H4 (cell line): ENCODE data around the gene SYTL2. TPM values are rescaled to one million over a fixed set of nuclear protein-coding genes. Genes with fewer than 3 reads are reported as not detected.
"Not testable (repeated sequence)": the region's sequence is repeated elsewhere in the genome, so short reads cannot be mapped to it uniquely, and the experiment has no call there.

Experiments
- DNase-seq: peaks from one replicate; pipeline ENCODE4 v3.0.0-alpha.2; 2015; ENCODE audit warnings: low spot score
- total RNA-seq: library from RNA; depleted of rRNA; stranded (reverse); fragments of >200 nt; shearing (Covaris generic); gene quantifications from 2 replicates; pipeline ENCODE4 v1.2.3, GENCODE V29; 2014; rRNA removed

Gene SYTL2, protein sequence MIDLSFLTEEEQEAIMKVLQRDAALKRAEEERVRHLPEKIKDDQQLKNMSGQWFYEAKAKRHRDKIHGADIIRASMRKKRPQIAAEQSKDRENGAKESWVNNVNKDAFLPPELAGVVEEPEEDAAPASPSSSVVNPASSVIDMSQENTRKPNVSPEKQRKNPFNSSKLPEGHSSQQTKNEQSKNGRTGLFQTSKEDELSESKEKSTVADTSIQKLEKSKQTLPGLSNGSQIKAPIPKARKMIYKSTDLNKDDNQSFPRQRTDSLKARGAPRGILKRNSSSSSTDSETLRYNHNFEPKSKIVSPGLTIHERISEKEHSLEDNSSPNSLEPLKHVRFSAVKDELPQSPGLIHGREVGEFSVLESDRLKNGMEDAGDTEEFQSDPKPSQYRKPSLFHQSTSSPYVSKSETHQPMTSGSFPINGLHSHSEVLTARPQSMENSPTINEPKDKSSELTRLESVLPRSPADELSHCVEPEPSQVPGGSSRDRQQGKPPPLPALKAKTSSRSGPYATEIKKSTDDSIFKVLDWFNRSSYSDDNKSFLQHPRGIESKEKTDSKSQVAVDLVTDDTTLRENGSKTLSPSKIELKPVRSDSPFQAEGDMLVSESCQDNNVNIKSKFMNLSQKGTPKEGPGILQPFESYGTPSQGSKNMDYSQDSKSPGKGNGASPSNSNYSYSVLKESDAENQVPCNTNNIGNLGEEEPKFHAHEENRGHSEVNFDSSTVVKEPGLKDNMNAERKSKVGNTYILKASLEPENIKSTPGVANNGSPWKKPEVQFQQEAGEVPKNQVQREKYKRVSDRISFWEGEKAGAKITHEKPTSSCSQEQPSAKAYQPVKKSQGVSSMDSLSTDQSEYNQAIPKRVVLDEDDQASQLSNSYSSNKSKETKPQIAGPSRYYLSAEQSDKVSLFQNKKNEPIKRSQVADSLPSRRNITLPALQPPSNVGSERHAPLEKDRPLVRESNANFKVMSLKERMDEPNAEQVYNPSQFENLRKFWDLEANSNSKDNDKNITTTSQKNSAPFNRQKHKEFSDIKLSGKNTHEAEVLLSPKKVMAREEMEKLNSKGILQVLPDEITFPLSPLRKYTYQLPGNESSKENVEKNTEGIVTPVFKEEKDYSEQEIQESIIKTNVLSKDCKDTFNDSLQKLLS (N-terminal part only)
- 56.5 and 61.4 TPM in 2 replicates for total RNA-seq

DNA sequence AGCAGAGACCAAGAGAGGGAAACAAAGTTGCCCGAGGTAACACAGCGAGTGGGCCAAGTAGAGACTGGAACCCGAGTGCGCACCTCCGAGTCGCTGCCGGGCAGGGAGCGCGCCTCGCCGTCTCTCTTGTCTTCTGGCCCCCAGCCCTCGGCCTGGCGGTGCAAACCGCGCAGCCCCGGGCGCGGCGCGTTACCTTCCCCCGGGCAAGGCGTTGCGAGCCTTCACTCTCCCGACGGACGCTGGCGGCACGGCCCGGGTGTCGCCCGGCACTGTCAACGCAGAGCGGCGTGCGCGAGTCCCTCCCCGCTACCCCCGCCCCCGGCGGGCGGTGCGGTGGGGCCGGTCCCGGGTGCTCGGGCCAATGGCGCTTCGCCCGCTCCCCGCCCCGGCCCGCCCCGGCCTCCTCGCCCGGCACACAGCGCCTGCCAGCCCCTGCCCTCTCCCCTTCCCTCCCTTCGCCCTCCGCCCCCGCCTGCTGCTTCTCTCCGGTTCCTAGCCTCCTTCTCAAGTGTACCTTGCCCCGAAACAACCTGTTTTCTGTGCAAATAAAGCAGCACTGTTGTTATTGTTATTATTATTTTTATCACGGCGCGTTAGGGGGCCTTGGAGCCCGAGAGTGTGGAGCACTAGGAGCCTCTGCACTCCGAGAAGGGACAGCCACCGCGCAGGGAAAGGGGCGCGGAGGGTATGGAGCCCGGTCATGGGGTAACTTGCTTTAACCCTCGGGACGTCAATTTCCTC is at the start of gene SYTL2:
Gene SYTL2 (minus strand): TSS at position 271 of the 741 bp plus-strand sequence. CDS start 53,416 bp downstream, outside the sequence.
- peak; percentile 35 for DNase-seq

DNA sequence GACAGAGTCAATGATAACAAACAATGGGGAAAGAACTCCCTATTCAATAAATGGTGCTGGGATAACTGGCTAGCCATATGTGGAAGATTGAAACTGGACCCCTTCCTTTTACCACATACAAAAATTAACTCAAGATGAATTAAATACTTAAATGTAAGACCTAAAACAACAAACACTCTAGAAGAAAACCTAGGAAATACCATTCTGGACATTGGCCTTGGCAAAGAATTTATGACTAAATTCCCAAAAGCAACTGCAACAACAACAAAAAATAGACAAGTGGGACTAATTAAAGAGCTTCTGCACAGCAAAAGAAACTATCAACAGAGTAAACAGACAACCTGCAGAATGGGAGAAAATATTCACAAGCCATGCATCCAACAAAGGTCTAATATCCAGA is 48.6 kb upstream of the SYTL2 start:
- DNase-seq, result not testable (repeated sequence)

DNA sequence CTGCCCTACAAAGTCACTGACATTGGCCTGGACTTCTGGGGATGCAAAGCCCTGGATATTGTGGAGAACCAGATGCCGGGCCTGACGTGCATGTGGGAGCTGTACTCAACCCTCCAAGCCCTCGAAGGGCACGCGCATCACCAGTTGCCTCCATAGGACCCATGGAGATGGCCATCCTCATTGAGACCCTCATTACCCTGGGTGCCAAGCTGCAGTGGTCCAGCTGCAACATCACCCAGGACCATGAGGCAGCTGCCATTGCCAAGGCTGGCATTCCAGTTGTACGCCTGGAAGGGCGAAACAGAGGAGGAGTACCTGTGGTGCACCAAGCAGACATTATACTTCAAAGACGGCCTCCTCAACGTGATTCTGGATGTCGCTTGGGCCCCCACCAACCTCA is 46.2 kb upstream of the SYTL2 start:
- no peak for DNase-seq

DNA sequence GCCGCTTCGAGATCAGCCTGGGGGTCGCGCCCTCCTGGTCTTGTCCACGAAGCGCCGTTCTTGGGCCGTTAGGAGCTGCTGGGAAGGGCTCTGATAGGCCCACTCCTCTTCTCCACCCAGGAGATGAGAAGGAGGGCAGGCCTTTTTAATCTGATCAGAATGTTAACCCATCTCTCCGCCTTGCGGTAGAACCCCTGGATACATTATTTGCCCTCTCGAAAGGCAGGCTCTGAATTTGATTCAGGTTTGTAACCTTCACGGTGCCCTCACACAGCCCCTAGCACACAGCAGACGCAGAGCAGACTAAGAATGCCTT is 44.4 kb upstream of the SYTL2 start, which contains the start of gene CCDC83:
Gene CCDC83 (plus strand): TSS at position 43 of the 316 bp plus-strand sequence. CDS start 9,741 bp downstream, outside the sequence.
- no peak for DNase-seq

DNA sequence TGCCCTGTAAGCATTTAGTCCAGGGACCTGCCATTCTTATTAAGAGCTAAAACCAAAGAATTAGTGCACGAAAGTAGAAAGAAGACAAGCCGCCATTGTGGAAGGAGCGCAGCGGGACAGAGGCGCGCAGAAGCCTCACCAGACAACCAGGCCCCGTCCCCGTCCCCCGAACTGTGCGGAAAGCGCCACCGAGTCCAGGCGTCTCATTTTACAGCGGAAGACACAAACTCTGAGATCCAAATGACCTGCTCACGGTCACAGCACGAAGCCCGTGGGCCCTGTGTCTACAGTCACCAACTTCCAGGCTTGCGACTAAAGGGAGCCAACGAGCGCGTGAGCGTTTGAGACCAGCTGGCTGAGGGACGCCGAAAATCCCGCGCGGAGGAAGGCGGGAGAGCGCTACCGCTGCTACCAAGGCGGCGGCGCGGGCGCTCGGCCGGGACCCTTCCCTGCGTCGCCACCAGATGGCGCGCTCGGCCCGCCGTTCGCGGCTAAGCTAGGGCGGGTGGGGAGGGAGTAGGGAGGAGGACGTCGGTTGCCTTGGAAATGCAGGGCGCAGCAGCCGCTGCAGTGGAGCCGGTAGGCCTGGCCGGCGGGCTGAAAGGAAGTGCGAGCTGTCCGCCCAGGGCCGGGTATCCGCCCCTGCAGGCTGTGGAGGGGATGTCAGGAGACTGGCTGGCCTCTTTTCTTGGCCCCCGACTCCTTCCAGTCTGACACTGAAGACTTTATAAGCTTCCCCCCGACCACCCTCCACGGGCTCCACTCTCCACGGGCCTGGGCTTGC is 43.8 kb upstream of the SYTL2 start:
- DNase-seq, result peak; percentile 91

DNA sequence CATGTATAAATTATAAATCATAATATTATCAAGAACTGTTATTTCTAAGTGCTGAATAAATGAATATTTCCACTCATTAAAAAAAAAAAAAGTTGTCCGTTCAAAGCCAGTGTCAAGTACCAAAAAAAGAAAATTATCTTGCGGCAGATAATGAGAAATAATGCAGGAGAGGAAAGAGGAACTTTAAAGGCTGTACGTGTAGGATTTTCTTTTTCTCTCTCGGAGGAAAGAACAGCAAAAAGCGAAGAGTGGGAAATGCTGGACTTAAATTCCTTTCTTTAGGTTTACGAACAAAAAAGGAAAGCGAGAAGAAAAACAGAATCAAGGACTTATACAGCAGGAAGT is 43.2 kb upstream of the SYTL2 start:
- DNase-seq, result no peak

DNA sequence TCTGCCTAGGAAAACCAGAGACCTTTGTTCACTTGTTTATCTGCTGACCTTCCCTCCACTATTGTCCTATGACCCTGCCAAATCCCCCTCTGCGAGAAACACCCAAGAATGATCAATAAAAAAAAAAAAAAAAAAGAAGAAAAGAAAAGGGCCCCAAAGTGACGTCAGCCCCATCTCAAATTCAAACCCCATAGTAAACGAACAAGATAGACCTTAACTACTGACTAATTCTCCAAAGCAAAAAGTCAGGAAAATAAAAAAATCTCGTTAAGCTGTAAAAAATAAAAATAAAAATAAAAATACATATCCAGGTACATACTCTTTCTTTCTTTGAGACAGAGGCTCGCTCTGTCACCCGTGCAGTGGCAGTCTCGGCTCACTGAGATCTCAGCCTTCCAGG is 42.6 kb upstream of the SYTL2 start:
- DNase-seq, result not testable (repeated sequence)

DNA sequence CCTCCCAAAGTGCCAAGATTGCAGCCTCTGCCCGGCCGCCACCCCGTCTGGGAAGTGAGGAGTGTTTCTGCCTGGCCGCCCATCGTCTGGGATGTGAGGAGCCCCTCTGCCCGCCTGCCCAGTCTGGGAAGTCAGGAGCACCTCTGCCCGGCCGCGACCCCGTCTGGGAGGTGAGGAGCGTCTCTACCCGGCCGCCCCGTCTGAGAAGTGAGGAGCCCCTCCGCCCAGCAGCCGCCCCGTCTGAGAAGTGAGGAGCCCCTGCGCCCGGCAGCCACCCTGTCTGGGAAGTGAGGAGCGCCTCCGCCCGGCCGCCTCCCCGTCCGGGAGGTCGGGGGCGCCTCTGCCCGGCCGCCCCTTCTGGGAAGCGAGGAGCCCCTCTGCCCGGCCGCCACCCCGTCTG is 41.8 kb upstream of the SYTL2 start:
- DNase-seq, result not testable (repeated sequence)

DNA sequence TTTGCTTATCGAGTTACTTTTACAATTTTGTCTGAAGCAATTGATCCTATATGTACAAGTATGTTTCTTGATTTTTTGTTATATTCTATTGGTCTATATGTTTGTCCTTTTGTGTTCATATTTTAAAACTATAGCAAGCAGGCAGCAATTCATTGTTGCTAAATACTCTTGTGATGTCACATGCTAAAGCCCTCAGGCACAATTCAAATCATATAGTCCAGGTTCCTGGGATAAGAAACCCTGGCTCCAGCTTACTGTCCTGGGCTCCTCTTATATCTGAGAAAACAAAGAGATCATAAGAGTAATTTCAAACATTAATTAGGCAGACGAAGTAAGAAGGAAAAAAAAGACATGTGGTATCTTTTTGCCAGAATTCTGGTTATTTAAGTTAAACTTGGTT is 37.6 kb upstream of the SYTL2 start:
- no peak for DNase-seq

DNA sequence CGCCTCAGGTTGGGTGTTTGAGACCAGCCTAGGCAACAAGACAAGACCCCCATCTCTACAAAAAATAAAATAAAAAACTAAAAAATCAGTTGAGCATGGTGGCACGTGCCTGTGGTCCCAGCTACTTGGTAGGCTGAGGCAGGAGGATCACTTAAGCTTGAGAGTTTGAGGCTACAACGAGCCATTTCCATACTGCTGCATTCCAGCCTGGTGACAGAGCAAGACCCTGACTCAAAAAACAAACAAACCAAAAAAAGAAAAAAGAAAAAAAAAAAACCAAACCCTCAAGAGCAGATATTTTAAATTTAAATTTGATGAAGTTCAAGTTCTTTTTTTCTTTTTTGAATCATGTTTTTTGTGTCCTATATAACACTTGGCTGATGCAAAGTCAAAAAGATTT is 37.1 kb upstream of the SYTL2 start:
- no peak for DNase-seq

DNA sequence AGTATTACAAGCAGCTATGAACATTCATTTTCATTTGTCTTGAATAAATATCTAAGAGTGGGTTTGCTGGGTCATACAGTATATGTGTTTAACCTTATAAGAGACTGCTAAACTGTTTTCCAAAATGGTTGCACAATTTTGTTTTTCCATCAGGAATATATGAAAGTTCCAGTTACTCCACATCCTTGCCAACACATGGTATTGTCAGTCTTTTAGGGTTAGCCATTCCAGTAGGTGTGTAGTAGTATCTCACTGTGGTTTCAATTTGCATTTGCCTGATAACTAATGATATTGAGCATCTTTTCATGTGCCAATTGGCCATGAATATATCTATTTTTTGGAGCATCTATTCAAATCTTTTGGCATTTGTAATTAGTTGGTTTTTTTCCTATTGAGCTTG is 36.5 kb upstream of the SYTL2 start:
- DNase-seq, result no peak

DNA sequence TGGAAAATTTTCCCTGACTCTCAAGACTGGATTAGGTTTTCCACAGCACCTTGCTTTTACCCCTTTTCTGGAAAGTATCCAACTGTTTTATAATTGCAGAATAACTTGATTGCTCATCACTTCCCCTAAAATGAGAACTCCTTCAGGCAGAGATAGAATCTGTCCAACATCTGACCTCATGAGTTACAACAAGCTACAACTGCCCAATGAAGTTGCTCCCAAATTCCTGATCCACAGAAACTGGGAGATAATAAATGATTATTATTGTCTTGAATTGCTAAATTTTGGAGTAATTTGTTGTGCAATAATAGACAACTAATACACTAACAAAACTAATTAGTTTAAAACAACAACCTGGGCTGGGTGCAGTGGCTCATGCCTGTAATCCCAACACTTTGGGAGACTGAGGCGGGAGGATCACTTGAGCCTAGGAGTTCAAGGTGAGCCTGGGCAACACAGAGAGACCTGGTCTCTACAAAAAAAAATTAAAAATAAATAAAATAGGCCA is 34.2 kb upstream of the SYTL2 start:
- DNase-seq, result no peak

DNA sequence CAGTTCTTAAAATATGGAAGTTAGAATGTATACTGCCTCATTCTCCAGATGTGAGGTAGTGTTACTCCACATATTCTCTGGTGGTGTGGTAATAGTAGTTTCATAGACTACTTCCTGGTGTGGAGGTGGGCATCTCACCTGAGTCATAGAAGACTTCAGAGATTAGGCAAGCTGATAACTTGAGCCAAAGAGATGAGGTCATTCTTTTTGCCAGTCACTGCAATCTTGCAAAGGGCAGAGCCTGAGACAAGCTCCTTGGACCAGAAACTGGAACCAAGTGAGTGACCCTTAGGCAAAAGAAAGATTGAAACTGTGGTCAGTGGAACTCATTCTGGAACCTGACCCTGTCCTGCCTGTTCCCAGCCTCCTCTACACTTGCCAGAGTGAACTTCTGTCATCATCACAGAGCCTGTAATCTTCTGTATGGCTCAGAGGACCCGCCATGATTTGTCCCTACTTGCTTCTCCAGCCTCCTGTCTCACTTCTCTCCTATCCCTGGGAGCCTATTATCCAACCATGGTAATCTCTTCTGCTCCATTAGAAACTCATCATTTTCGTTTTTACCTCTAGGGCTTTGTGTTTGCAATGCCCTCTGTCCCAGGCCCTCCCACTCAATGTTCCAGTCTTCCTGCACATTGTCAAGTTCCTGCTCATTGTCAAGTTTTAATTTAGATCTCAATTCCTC is 33.6 kb upstream of the SYTL2 start:
- DNase-seq, result peak; percentile 61

DNA sequence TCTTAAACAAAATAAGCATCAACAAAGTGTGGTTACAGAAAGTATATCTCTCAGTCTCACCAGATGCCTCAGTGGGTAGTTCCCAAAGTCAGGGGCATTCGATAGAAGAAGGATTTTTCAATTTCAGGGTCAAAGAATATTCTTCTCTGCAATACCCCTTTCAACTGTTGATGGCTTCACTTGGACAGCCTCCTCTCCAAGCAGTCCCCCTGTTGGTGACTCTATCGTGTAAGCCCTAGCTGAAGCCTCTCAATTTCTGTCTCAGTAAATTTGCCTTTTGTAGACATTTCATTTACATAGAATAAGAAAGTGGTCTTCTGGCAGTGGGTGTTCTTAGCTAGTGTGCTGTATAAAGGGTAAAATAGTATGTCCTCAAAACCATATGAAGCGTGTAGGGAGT is 33.0 kb upstream of the SYTL2 start:
- DNase-seq, result no peak

DNA sequence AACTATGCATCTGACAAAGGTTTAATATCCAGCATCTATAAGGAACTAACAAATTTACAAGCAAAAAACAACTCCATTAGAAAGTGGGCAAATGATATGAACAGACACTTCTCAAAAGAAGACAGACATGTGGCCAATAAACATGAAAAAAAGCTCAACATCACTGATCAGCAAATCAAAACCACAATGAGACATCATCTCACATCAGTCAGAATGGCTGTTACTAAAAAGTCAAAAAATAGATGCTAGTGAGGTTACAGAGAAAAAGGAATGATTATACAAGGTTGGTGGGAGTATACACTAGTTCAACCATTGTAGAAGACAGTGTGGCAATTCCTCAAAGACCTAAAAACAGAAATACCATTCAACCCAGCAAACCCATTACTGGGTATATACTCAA is 30.0 kb upstream of the SYTL2 start:
- DNase-seq, result not testable (repeated sequence)

DNA sequence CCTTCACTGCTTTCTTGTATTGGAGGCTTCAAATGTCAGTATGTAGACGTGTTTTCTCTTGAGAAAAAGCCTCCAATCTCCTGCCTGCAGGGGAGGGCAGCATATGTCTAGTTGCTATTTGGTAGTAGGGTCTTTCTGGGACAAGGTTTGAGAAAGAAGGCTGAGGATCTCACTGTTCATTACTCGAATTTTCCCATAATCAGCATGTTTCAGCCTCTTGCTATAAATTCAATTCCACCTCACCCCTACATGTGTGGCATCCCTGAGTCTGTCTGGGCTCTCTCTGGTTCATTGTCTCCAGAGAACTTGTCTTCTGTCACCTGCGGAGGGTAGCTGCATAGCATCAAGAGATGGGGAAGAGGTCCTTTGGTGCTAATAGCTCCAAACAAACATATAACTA is 24.8 kb upstream of the SYTL2 start:
- DNase-seq, result no peak

DNA sequence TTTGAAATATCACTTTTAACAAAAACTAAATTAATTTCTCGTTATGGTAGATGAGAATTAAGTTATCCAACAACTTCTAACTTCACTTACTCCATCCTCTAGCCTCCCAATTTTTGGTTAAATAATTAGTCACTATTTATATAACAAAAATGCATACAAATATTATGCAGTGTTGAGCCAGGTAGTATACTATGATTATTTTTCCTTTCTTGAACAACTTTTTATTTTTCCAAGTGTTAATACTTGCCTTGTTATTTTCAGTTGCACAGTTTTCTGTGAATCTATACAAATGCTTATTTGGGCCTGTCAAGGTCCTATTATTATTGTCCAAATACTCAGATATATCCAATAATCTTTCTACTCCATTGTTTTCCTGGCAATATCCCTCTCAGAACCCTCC is 24.3 kb upstream of the SYTL2 start:
- DNase-seq, result no peak

DNA sequence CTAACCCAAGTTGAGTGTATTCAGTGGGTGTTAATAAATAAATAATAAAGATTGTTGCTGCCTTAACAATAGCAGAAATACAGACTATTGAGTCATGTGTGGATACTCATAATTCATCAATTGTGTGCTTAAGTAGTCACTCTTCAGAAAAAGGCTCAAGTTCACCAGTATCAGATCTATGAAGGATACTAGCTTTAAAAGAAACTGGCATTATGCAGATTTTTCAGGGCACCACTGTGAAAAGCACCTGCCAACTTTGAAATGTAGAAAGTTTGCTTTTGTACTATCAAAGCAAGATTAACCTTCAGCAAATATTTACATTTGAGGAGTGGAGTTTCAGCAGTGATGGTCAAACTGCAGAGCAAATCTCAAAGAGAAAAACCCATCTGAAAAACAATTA is 20.1 kb upstream of the SYTL2 start:
- no peak for DNase-seq

DNA sequence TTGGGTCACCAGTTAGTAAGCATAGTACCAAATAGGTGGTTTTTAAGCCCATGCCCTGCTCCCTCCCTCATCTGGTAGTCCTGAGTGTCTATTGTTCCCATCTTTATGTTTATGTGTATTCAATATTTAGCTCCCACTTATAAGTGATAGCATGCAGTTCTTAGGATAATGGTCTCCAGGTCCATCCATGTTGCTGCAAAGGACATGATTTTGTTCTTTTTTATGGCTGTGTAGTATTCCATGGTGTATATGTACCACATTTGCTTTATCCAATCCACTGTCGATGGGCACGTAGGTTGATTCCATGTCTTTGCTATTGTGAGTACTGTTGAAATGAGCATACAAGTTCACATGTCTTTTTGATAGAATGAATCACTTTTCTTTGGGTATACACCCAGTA is 18.2 kb upstream of the SYTL2 start:
- DNase-seq, result no peak

DNA sequence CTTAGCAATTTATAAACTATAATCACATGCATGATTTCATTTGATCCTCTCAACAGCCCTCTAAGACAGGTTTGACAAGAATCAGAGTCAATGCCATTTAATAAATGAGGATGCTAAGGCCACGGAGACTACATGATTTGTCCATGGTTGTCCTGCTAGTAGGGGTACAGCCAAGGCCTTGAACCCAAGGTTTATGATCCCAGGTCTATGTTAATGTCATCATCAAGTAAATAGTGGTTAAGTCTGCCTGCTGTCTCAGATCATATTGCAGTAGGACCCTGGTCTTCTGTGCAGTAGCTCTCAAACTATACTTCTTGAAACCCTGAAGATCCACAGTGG is 17.7 kb upstream of the SYTL2 start:
- DNase-seq, result no peak
